GM12891 (cell line): ENCODE results near the gene UROS.

Experiments used
- DNase-seq: peaks from one replicate; pipeline ENCODE4 v3.0.0; 2011; ENCODE audit warnings: low spot score; ENCODE audit not compliant: insufficient read length
- FAIRE-seq: peaks from 2 replicates; lab custom pipeline; 2011; peaks lifted over from hg19 to GRCh38; lab: Jason Lieb, UNC
- PAX5 ChIP-seq: IDR thresholded peaks from 2 replicates; pipeline ENCODE4 v1.6.1; 2011; ENCODE audit warnings: low read length, moderate library complexity, mild to moderate bottlenecking; ENCODE audit not compliant: insufficient read depth, severe bottlenecking
- POLR2A ChIP-seq: IDR thresholded peaks from 2 replicates; pipeline ENCODE4 v1.6.1; 2011; ENCODE audit warnings: low read depth, low read length, control low read depth
- POLR2AphosphoS5 ChIP-seq: IDR thresholded peaks from 2 replicates; pipeline ENCODE4 v1.6.1; 2011; ENCODE audit warnings: low read depth, low read length, control low read depth
- POU2F2 ChIP-seq: IDR thresholded peaks from 2 replicates; pipeline ENCODE4 v1.6.1; 2011; ENCODE audit warnings: low read depth, mild to moderate bottlenecking, control low read depth, low read length, moderate library complexity
- SPI1 ChIP-seq: IDR thresholded peaks from 2 replicates; pipeline ENCODE4 v1.6.1; 2011; ENCODE audit warnings: low read depth, low read length, control low read depth
- TAF1 ChIP-seq: IDR thresholded peaks from 2 replicates; pipeline ENCODE4 v1.6.1; 2011; ENCODE audit warnings: low read depth, low read length, control low read depth

Gene UROS

DNA sequence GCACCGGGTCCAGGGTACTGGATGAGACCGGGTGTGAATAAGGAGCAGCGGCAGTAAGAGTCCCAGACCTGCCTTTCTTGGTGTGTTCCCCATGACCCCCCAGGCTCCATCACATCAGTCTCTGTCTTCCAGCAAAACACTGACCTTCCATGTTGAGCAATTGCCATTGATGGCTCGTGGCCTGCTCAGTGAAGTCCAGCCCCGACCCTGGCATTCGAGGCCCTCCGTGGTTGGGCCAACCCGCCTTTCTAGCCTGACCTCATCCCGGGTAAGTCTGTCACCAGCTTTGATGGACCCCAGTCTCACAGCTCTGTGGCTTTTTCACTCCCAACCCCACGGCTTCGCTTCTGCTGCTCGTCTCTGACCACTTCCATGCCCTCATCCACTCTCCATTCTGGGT is 53.9 kb downstream of the UROS start:
- TF ChIP-seq POLR2A (no peak), SPI1 (no peak)
- DNase-seq (no peak), FAIRE-seq (no peak)

DNA sequence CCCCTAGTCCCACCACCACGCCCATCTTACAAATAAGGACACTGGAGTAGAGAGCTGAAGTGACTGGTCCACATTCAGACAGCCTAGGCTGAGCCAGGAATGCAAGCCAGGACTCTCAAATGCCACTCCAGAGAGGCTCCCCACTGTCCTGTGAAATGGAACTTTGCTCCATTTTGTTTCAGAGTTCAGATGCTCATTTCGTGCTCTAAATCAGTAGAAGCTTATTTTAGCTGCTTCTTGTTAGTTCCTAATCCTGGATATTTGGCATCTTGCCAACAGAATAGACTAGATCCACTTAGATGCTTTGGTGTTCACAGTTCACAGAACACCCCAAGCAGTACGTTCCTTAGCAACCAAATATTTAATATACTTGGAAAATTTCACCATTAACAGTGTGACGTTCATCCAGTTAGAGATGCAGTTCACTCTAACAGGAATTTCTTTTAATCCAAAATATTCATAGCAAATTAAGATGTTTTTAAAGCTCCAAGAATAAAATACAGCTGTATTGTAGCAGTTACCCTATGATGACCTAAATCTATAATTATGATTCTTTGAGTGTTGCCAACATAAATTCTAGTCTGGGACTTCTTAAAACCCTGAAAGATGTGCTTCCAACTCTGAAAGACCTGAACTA is 54.7 kb downstream of the UROS start:
- TF ChIP-seq SPI1 (no peak), POLR2AphosphoS5 (no peak), POU2F2 (no peak), POLR2A (no peak), TAF1 (no peak), PAX5 (no peak)
- no peak for DNase-seq
- no peak for FAIRE-seq

DNA sequence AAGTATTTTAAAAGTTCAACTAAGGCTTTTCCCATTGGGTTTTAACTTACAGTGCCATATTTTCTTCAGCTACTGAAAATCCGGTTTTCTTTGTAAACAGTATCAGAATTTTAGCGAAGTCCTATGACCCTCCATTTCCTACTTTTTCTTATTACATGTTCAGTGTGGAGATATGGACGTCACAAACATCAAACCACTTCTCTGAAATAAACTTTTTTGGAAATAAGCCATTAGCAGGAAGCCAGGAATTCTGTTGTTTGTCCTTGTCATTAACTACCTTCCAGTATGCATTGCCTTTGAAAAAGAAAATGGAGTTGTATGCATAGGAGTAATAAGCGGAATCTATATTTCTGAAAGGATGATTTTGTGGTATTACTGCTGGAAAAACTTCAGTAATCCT is 56.5 kb downstream of the UROS start:
- no peak for DNase-seq
- TF ChIP-seq TAF1 (no peak), POLR2AphosphoS5 (no peak), PAX5 (no peak), SPI1 (no peak), POU2F2 (no peak), POLR2A (no peak)
- no peak for FAIRE-seq

DNA sequence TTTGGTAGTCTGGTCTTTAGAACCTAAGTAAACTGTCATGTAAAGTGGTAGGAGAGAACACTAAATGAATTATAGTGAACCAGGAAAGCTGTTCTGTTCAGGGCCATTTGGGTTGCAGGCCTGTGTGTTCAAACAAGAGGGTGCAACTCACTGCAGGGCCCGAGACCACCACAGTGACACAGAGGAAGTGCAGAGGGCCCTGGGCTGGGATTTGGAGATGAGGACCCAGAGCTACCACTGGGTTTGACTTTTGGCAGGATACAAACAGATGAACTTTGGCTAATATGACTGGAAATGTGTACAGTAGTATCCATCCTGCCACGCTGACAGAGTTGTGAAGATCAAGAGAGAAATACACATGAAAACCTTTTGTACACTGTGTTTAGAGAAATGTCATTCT is 57.2 kb downstream of the UROS start:
- no peak for FAIRE-seq
- TF ChIP-seq PAX5: no peak
- TF ChIP-seq POU2F2: no peak
- TF ChIP-seq POLR2A: no peak
- no peak for TF ChIP-seq SPI1
- TF ChIP-seq TAF1: no peak
- TF ChIP-seq POLR2AphosphoS5: no peak
- no peak for DNase-seq

DNA sequence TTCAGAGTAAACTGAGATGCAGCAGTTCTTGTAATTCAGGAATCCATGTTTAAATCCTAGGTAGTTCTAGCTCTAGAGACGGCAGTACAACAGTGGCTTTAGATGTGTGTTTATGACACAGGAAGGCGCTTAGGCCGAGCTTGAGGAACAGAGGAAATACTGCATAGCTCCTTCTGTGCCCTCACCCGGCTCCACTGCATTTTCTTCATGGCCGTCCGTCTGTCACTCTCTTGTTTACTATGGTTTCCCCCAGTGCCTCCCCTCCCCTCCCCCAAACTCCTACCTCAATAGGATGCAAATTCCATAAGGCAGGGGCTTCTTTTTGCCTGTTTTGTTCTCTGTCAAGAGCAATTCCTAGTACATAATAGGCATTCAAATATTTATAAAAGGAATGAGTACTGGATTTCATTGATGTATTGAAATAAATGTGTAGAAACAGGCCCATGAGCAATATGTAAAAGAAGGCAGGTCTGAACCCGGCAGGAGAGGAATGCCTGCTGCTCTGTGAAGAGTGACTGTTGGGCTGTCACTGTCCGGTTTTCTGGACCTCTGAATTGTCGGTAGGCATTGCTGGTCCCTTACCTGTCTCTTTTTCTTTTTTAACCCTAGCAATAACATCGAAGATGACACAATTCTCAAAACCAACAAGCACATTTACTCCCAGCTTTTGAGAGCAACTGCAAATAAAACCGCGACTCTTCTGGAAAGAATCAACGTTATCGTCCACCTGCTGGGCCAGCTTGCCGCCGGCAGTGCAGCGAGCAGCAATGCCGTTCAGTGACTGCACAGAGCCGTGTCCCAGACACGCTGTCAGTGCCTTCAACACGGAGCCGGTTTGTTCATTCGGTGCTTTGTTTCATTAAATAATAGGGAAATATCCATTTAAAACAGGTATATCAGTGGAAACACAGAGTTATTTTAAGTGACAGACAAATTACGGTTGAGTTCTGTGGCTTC is 60.1 kb downstream of the UROS start:
- TF ChIP-seq POU2F2: no peak
- no peak for TF ChIP-seq POLR2A
- TF ChIP-seq PAX5: no peak
- TF ChIP-seq SPI1: no peak
- no peak for TF ChIP-seq POLR2AphosphoS5
- TF ChIP-seq TAF1: no peak
- DNase-seq: no peak
- FAIRE-seq: no peak

DNA sequence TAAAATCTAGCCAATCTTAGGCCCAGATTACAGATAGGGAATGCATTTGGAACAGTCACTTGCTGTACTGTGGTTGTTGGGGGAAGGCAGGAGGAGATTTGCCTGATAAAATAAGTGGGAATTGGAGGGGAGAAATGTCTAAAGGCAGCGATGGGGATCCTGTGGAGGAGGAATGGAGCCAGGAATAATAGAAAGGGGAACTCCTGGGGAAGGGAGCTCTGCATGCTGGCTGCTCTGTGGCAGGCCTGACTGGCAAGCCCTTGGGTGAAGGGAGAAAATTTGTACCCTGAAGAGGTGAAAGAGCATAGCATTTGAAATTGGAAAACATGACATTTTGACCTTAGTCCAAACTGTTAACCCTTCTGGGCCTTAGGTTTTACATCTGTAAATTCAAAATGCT is 61.1 kb downstream of the UROS start:
- no peak for FAIRE-seq
- DNase-seq: no peak
- TF ChIP-seq SPI1 (no peak), PAX5 (no peak), POLR2A (no peak), POU2F2 (no peak), TAF1 (no peak), POLR2AphosphoS5 (no peak)

DNA sequence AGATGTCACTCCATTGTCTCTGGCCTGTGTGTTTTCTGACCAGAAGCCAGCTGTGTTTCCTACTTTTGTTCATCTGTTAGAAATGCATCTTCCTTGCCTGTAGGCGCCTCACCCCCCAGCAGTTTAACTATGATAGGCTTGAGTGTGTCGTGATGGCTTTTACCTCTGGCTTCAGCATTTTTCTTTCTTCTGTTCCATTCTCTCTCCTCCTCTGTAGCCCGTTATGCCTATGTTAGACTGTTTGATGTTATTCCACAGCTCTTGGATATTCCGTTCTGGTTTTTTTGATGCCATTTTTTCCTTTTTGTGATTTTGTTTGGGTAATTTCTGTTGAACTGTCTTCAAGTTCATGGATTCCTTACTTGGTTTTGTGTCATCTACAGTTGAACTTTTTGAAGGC is 65.3 kb downstream of the UROS start:
- DNase-seq: no peak

DNA sequence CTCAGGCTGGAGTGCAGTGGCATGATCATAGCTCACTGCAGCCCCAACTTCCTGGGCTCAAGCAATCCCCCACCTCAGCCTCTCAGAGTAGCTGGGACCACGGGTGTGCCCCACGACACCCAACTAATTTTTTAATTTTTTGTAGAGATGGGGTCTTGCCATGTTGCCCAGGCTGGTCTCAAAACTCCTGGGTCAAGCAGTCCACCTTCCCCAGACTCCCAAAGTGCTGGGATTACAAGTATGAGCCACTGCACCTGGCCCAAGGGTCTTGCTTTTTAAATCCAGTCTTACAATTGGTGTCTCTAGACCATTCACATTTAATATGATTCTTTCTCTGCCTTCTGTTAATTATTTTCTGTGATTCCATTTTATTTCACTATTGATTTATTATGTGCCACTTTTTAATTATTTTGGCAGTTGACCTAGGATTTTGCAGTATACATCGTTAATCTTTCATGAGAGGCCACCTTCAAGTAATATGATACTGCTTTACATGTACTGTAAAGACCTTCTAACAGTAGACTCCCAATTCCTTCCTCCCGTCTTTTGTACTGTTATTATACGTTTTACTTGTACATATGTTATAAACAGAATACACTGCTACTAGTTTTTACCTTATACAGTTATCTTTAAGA is 66.1 kb downstream of the UROS start:
- FAIRE-seq (no peak), DNase-seq (no peak)
- TF ChIP-seq TAF1 (no peak), POLR2AphosphoS5 (no peak), SPI1 (no peak), POLR2A (no peak), POU2F2 (no peak), PAX5 (no peak)

More for the DNA sequence above, 65.3 kb downstream of the UROS start:
- TF ChIP-seq POLR2AphosphoS5: no peak
- TF ChIP-seq PAX5: no peak
- TF ChIP-seq SPI1: no peak
- no peak for TF ChIP-seq POLR2A
- no peak for TF ChIP-seq POU2F2
- TF ChIP-seq TAF1: no peak
- no peak for FAIRE-seq

DNA sequence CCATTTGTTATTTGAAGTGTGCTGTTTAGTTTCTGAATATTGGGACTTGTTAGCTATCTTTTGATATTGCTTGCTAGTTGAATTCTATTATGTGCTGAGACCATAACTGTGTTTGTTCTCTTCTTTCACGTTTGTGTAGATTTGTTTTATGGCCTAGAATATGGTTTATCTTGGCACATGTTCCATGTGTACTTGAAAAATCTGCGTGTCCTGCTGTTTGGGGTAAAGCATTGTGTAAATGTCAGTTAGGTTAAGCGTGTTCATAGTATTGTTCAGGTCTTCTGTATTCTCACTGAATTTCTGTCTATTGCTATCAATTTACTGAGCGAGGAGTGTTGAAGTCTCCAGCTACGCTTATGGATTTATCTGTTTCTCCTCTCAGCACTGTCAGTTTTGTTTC is 66.9 kb downstream of the UROS start:
- TF ChIP-seq SPI1: no peak
- DNase-seq: no peak
- peak; percentile 40 for FAIRE-seq

DNA sequence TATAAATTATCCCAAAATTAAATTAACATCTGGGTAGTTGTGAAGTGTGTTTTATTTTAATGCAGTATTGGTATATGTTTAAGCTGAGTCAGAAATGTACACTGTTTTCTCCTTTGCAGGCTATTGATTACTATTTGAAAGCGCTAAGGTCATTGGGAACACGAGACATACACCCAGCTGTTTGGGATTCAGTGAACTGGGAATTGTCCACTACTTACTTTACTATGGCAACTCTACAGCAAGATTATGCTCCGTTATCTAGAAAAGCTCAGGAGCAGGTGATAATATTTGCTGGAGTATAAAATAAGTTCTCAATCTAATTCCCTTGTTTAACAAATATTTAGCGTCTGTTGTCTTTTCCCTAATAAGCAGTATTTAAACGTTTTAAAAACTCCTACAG is 75.6 kb downstream of the UROS start:
- FAIRE-seq: no peak
- TF ChIP-seq SPI1: no peak
- no peak for DNase-seq
